Transverse colon (tissue), 4 donors: ENCODE measurements around the gene LRRIQ4. TPM values are rescaled to one million over a fixed set of nuclear protein-coding genes. Genes with fewer than 3 reads are reported as not detected.
A peak's percentile ranks its signal among the peaks of the same experiment; 100 is the strongest.

Source experiments
- DNase-seq: peaks from one replicate; pipeline ENCODE4 v3.0.0-alpha.2; 2019
- H3K27ac ChIP-seq, 4 donors: fragments of 200-600 bp; sonication (generic); 2 replicates each; pipeline ENCODE4 v1.5.1; 2016 to 2018; ENCODE audit warnings: inconsistent platforms in 4 of 4
- H3K27me3 ChIP-seq: fragments of 200-600 bp; sonication (generic); 2 replicates; pipeline ENCODE4 v1.5.1; 2017; ENCODE audit warnings: inconsistent platforms
- H3K36me3 ChIP-seq, 4 donors: fragments of 200-600 bp; sonication (generic); 2 replicates each; pipeline ENCODE4 v1.5.1; 2017 to 2019; ENCODE audit warnings: inconsistent platforms in 4 of 4
- H3K4me1 ChIP-seq, 4 donors: fragments of 200-600 bp; sonication (generic); 2 replicates each; pipeline ENCODE4 v1.5.1; 2017 to 2020; ENCODE audit warnings: inconsistent platforms in 4 of 4
- H3K4me3 ChIP-seq, 4 donors: fragments of 200-600 bp; sonication (generic); 1 replicate in 1 of 4; 2 replicates in 3 of 4; pipeline versions ENCODE4 v1.5.1 to v1.6.1; 2017 to 2019; ENCODE audit warnings: inconsistent platforms in 4 of 4
- H3K9me3 ChIP-seq, 2 donors: fragments of 200-600 bp; sonication (generic); 2 replicates each; pipeline ENCODE4 v1.5.1; 2017 to 2019; ENCODE audit warnings: inconsistent platforms in 2 of 2
- CTCF ChIP-seq, 5 experiments: fragments of 200-600 bp in 3 of 5; fragments of 450-650 bp in 2 of 5; sonication (generic) in 3 of 5; IDR thresholded peaks; 1 replicate in 2 of 5; 2 replicates in 3 of 5; pipeline ENCODE4 v1.5.1; 2016 to 2017; ENCODE audit warnings: antibody characterized with exemption in 5 of 5, inconsistent platforms in 3 of 5, mild to moderate bottlenecking in 2 of 5, moderate library complexity in 1 of 5
- EP300 ChIP-seq: sonication (generic); formaldehyde crosslinking; IDR thresholded peaks from one replicate; pipeline ENCODE4 v1.6.1; 2017; ENCODE audit warnings: antibody characterized with exemption, low read depth
- POLR2A ChIP-seq: fragments of 450-650 bp; IDR thresholded peaks from one replicate; pipeline ENCODE4 v1.6.1; 2016; ENCODE audit warnings: antibody characterized with exemption, mild to moderate bottlenecking, moderate library complexity
- POLR2AphosphoS5 ChIP-seq, 3 donors: sonication (generic); formaldehyde crosslinking; IDR thresholded peaks; one replicate each; pipeline ENCODE4 v1.6.1; 2016; ENCODE audit warnings: antibody characterized with exemption in 3 of 3
- WGBS, 2 donors: methylation state at CpG; one replicate each; pipeline ENCODE4 v1.1.5; 2018; ENCODE audit warnings: low coverage in 1 of 2; 5-methylcytosine and 5-hydroxymethylcytosine counted together
- in situ Hi-C, 4 donors: fragments of 200-750 bp; cut with MboI; loops; one replicate each; pipeline versions ENCODE4 v1.15.0 to v1.15.1; 2017; ENCODE audit warnings: low sequenced_read_pairs in 3 of 4, low pct_ligation_motif_present in 1 of 4, low pct_unique_long_range_greater_than_20kb in 1 of 4
- intact Hi-C: fragments of 100-400 bp; cut with DNase I; formaldehyde crosslinking; loops from one replicate; pipeline ENCODE4 v1.15.1; 2023; ENCODE audit warnings: low total_unique reads
- total RNA-seq, 4 donors: library from RNA; depleted of rRNA; stranded (reverse); fragments of >200 nt; gene quantifications; one replicate each; pipeline ENCODE4 v1.1.0, GENCODE V29; 2016

Gene LRRIQ4
- total RNA-seq, 4 donors from 2014 or later, result not detected

GRCh38 chr3:169772897-169773816 is 39.5 kb upstream of the LRRIQ4 start, which contains the start of gene MYNN:
Gene MYNN (plus strand): TSS chr3:169773396. CDS start chr3:169774296, 900 bp downstream.
- DNase-seq, result peak; percentile 95
- in situ Hi-C loops, result no loop called here
- 0 to 1% methylated on average over 13 to 55 of the region's 61 CpGs for WGBS, 2 donors
- H3K9me3 ChIP-seq, result no peaks in the 10 kb centered on the region
- H3K36me3 ChIP-seq, result peaks cover 0 to 26% (median 0%) of the 10 kb centered on the region in 4 donors
- H3K27me3 ChIP-seq, result no peaks in the 10 kb centered on the region
- TF ChIP-seq POLR2AphosphoS5 (IDR thresholded peaks at IDR 0.05) (peak; percentile 99 to 100 (median 100)), EP300 (no peak), CTCF (IDR thresholded peaks at IDR 0.05) (peak in 1 of 5 experiments; percentile 16), POLR2A (peak; percentile 99)
- H3K4me1 ChIP-seq, result peaks cover 12 to 39% (median 22%) of the 10 kb centered on the region in 4 donors
- H3K4me3 ChIP-seq, result peak within 1 kb of the TSS; percentile 58 to 92 (median 86)
- intact Hi-C loops, result loop anchor here (10.0 kb wide), 1 partner anchor 192 kb away; the partner anchor contains the start of gene SEC62
- H3K27ac ChIP-seq, result peak within 1 kb of the TSS; percentile 98 to 100 (median 99)

GRCh38 chr3:169774186-169774585 is 38.5 kb upstream of the LRRIQ4 start:
- 42 to 45% methylated on average over 5 of the region's 5 CpGs for WGBS, 2 donors
- Histone ChIP-seq H3K27me3 (no peaks in the 10 kb centered on the region), H3K4me1 (peaks cover 12 to 39% (median 22%) of the 10 kb centered on the region in 4 donors), H3K9me3 (no peaks in the 10 kb centered on the region), H3K4me3 (peak overlapping the region in 3 of 4 donors; percentile 58 to 92 (median 84)), H3K36me3 (peaks cover 0 to 34% (median 0%) of the 10 kb centered on the region in 4 donors), H3K27ac (peak overlapping the region in 3 of 4 donors; percentile 98 to 99 (median 99))
- TF ChIP-seq CTCF (IDR thresholded peaks at IDR 0.05), result no peak
- no peak for TF ChIP-seq POLR2A
- no peak for TF ChIP-seq POLR2AphosphoS5 (IDR thresholded peaks at IDR 0.05)
- TF ChIP-seq EP300, result no peak
- intact Hi-C loops, result loop anchor here (10.0 kb wide), 1 partner anchor 191 kb away; the partner anchor contains the start of gene SEC62
- in situ Hi-C loops, result no loop called here
- DNase-seq, result no peak

GRCh38 chr3:169777822-169778221 is 34.8 kb upstream of the LRRIQ4 start:
- H3K9me3 ChIP-seq, result no peaks in the 10 kb centered on the region
- H3K4me3 ChIP-seq, result no peak overlapping the region
- TF ChIP-seq POLR2AphosphoS5 (IDR thresholded peaks at IDR 0.05) (no peak), EP300 (no peak), POLR2A (no peak)
- H3K4me1 ChIP-seq, result peaks cover 12 to 33% (median 22%) of the 10 kb centered on the region in 4 donors
- intact Hi-C loops, result loop anchor here (10.0 kb wide), 1 partner anchor 187 kb away; the partner anchor contains the start of gene SEC62
- WGBS, 2 donors, result 77% methylated on average over 4 of the region's 4 CpGs; no CpG with 5 or more reads in 1 of the 2 donors
- H3K27me3 ChIP-seq, result no peaks in the 10 kb centered on the region
- in situ Hi-C loops, result no loop called here
- no peak for DNase-seq
- H3K27ac ChIP-seq, result no peak overlapping the region
- peaks cover 0 to 69% (median 12%) of the 10 kb centered on the region in 4 donors for H3K36me3 ChIP-seq

- in situ Hi-C loops (no loop called here), intact Hi-C loops (no loop called here)
- WGBS, 2 donors, result 40 to 63% methylated on average over 1 to 2 of the region's 2 CpGs
These were observed 31.9 kb upstream of the LRRIQ4 start for GRCh38 chr3:169780742-169781141.

More at GRCh38 chr3:169780742-169781141, 31.9 kb upstream of the LRRIQ4 start:
- no peak for TF ChIP-seq EP300
- TF ChIP-seq POLR2A, result no peak
- TF ChIP-seq POLR2AphosphoS5 (IDR thresholded peaks at IDR 0.05), result no peak
- TF ChIP-seq CTCF (IDR thresholded peaks at IDR 0.05), result no peak
- Histone ChIP-seq H3K27ac (no peak overlapping the region), H3K27me3 (no peaks in the 10 kb centered on the region), H3K9me3 (no peaks in the 10 kb centered on the region), H3K4me3 (no peak overlapping the region), H3K4me1 (peaks cover 0 to 12% (median 3%) of the 10 kb centered on the region in 4 donors), H3K36me3 (peaks cover 0 to 84% (median 19%) of the 10 kb centered on the region in 4 donors)
- DNase-seq, result no peak
